ENCODE results near the gene SLC35E3. TPM values are rescaled to one million over a fixed set of nuclear protein-coding genes. Genes with fewer than 3 reads are reported as not detected.

The SLC35E3 gene
- total RNA-seq, 4 donors from 2014 or later: 0.92 to 2.7 (median 1.6) TPM

DNA sequence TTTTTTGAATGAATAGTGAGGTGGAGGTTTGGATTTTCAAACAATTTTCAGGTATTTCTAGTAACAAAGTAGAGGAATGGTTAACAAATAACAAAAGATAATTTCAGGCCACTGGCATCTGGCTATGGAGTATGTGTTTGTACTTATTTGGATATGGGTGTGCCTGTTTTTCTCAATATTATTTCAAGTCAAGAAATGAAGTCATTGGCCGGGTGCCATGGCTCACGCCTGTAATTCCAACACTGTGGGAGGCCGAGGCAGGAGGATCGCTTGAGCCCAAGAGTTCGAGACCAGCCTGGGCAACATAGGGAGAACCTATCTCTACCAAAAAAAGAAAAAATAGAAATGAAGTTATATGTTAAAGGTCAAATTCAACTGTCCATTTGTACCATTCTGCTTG lies 13.9 kb downstream of the SLC35E3 start:
- H3K27ac ChIP-seq: no peak overlapping the region
- no peak for DNase-seq
- TF ChIP-seq, protein P1, sequence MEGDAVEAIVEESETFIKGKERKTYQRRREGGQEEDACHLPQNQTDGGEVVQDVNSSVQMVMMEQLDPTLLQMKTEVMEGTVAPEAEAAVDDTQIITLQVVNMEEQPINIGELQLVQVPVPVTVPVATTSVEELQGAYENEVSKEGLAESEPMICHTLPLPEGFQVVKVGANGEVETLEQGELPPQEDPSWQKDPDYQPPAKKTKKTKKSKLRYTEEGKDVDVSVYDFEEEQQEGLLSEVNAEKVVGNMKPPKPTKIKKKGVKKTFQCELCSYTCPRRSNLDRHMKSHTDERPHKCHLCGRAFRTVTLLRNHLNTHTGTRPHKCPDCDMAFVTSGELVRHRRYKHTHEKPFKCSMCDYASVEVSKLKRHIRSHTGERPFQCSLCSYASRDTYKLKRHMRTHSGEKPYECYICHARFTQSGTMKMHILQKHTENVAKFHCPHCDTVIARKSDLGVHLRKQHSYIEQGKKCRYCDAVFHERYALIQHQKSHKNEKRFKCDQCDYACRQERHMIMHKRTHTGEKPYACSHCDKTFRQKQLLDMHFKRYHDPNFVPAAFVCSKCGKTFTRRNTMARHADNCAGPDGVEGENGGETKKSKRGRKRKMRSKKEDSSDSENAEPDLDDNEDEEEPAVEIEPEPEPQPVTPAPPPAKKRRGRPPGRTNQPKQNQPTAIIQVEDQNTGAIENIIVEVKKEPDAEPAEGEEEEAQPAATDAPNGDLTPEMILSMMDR (IDR thresholded peaks at IDR 0.05 in 4 of 5, conservative IDR thresholded peaks at IDR 0.05 in 1 of 5): no peak
- TF ChIP-seq POLR2A (IDR thresholded peaks at IDR 0.05): no peak
- no peak overlapping the region for H3K4me3 ChIP-seq
- H3K36me3 ChIP-seq: peaks cover 0 to 40% of the 10 kb centered on the region in 2 donors
- no peaks in the 10 kb centered on the region for H3K27me3 ChIP-seq
- in situ Hi-C loops (cut with MboI; ENCODE audit: low sequenced_read_pairs in 4 of 4) (no loop called here), intact Hi-C loops (cut with DNase I; ENCODE audit: low total_unique reads) (no loop called here)
- no peaks in the 10 kb centered on the region for H3K4me1 ChIP-seq
- no peak for ATAC-seq
- H3K9me3 ChIP-seq: no peaks in the 10 kb centered on the region

DNA sequence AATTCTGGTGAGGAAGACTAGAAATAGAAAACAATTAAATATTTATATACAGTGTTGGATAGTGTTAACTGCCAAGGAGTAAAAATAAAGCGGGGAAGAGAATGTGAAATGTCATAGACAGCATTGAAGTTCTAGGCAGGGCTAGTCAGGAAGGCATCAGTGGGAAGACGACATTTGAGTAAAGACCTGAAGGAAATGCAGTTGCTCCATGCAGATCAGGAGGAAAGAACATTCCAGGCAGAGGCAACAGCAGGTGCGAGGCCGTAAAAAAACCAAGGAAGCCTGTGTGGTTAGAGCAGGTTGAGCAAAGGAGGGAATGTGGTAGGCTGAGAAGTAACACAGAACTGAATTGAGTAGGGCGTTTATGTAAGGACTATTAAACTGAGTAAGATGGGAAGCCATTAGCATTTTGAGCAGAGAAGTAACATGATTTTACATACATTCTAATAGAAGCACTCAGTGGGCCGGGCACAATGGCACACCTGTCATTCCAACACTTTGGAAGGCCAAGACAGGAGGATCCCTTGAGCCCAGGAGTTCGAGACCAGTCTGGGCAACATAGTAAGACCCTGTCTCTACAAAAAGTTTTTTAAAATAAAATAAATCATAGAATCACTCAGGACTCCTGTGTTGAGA lies 14.9 kb downstream of the SLC35E3 start:
- H3K27ac ChIP-seq: no peak overlapping the region
- no peaks in the 10 kb centered on the region for H3K4me1 ChIP-seq
- H3K36me3 ChIP-seq: peaks cover 0 to 31% of the 10 kb centered on the region in 2 donors
- ATAC-seq (no peak), DNase-seq (no peak)
- in situ Hi-C loops (cut with MboI; ENCODE audit: low sequenced_read_pairs in 4 of 4): no loop called here
- H3K9me3 ChIP-seq: no peaks in the 10 kb centered on the region
- TF ChIP-seq, protein P1 (IDR thresholded peaks at IDR 0.05 in 4 of 5, conservative IDR thresholded peaks at IDR 0.05 in 1 of 5): no peak
- no peak for TF ChIP-seq POLR2A (IDR thresholded peaks at IDR 0.05)
- intact Hi-C loops (cut with DNase I; ENCODE audit: low total_unique reads): no loop called here
- no peaks in the 10 kb centered on the region for H3K27me3 ChIP-seq
- H3K4me3 ChIP-seq: no peak overlapping the region

GRCh38 chr12:68761442-68761812 lies 15.5 kb downstream of the SLC35E3 start:
- no peaks in the 10 kb centered on the region for H3K27me3 ChIP-seq
- no peak for ATAC-seq
- H3K9me3 ChIP-seq: no peaks in the 10 kb centered on the region
- DNase-seq: no peak
- no peak for TF ChIP-seq POLR2A (IDR thresholded peaks at IDR 0.05)
- TF ChIP-seq, protein P1 (IDR thresholded peaks at IDR 0.05 in 4 of 5, conservative IDR thresholded peaks at IDR 0.05 in 1 of 5): no peak
- in situ Hi-C loops (cut with MboI; ENCODE audit: low sequenced_read_pairs in 4 of 4): no loop called here
- intact Hi-C loops (cut with DNase I; ENCODE audit: low total_unique reads): no loop called here
- H3K4me3 ChIP-seq: no peak overlapping the region
- peaks cover 0 to 27% of the 10 kb centered on the region in 2 donors for H3K36me3 ChIP-seq
- no peaks in the 10 kb centered on the region for H3K4me1 ChIP-seq
- no peak overlapping the region for H3K27ac ChIP-seq

GRCh38 chr12:68761901-68762630 lies 16.1 kb downstream of the SLC35E3 start:
- Histone ChIP-seq H3K27ac (no peak overlapping the region), H3K9me3 (no peaks in the 10 kb centered on the region), H3K27me3 (no peaks in the 10 kb centered on the region), H3K4me1 (no peaks in the 10 kb centered on the region), H3K36me3 (peaks cover 0 to 24% of the 10 kb centered on the region in 2 donors), H3K4me3 (no peak overlapping the region)
- ATAC-seq (no peak), DNase-seq (no peak)
- intact Hi-C loops (cut with DNase I; ENCODE audit: low total_unique reads) (no loop called here), in situ Hi-C loops (cut with MboI; ENCODE audit: low sequenced_read_pairs in 4 of 4) (no loop called here)
- TF ChIP-seq POLR2A (IDR thresholded peaks at IDR 0.05): no peak
- TF ChIP-seq, protein P1 (IDR thresholded peaks at IDR 0.05 in 4 of 5, conservative IDR thresholded peaks at IDR 0.05 in 1 of 5): no peak
